T1000 (cell line): ENCODE results near the gene NCKAP5L.
"Not testable (repeated sequence)": the region's sequence is repeated elsewhere in the genome, so short reads cannot be mapped to it uniquely, and the experiment has no call there.

Experiments used
- DNase-seq: peaks from one replicate; lab custom pipeline; 2025; ENCODE audit warnings: mixed read lengths; lab: John Stamatoyannopoulos, UW

NCKAP5L gene

DNA sequence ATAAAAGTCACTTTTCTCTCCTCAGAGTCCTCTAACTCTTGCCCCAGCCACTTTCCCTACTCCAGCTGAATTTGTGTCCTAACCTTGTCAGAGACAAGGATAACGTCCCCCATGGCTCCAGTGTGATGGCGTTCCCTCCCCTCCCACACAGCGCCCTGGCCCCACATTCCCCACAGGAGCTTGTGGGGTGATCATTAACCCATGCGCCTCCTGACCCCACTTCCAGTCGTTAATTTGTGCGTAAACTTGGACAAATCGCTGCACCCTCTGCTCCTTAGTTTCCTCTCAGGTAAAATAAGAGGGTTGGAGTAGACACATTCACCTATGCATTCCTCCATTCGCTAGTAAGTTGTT, 37.5 kb upstream of the NCKAP5L start:
- DNase-seq, result no peak

DNA sequence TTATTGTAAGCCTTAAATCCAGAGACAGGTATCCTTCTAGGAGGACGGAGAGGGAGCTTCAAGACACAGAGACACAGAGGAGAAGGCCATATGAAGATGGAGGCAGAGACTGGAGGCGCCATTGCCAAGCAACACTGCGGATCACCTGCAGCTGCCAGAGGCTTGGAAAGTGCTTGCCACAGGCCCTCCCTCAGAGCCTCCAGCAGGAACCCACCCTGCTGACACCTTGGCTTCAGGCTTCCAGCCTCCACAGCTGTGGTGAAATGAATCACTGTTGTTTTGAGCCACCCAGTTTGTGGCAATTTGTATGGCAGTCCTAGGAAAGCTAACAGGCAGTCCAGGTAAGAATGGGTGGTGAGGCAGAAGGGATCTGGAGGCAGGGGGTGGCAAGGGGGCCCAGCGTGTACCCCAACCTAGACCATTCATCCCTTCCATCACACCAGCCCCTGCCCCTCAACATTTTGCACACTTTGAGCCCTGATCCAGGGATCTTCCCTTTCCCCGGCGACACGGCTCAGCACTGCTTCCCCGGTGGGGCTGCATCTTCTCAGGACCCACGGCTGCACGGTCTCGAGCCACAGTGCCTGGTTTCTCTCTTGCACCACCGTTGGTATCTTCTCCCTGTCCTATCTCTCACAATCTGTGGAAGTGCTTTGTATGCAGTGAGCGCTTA, 37.0 kb upstream of the NCKAP5L start:
- no peak for DNase-seq

DNA sequence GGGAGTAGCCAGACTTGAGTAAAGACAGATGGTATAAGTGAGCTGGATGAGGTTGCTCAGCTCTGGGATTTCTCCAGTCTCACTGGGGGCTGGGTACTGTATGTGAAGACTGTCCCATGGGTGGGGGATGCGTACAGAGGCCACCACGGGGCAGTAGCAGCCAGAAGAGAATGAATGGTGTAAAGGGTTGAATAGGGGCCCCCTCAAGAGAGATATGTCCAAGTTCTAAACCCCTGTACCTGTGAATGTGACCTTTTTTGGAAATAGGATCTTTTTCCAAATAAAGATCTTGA, 36.5 kb upstream of the NCKAP5L start:
- DNase-seq, result no peak

DNA sequence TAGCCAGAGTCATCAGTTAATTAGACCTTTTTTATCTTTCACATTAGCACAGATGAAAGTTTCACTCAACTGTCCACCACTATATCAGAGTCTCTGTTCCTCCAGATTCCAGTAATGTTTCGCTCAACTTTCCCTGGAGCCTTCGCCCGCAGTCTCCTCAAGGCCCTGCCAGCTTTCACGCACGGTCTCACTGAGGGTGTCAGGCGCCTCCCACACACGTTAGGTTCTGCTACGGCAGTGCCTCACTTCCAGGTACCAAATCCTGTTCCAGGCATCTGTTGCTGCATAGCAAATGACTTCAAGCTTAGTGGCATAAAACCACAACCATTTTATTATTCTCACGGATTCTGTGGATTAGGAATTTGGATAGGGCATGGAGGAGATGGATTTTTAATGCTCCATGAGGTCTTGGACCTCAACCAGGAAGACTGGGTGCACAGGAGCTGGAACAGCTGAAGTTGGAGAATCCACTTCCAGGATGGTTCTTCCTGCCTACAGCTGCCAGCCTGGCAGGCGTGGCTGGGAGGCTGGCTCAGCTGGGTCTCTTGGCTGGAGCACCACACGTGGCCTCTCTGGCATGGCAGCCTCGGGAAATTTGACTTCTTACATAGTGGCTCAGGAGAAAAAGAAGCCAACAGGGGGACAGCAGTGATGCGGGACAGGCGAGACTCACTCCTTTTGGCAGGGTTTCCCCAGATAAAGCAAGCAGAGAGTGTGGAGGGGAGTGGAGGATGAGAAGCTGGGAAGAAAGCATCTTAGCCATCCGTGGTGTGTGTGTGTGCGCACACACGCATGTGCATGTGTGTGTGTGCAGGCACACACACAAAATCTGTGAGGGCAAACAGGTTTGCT, 36.0 kb upstream of the NCKAP5L start:
- DNase-seq, result no peak

DNA sequence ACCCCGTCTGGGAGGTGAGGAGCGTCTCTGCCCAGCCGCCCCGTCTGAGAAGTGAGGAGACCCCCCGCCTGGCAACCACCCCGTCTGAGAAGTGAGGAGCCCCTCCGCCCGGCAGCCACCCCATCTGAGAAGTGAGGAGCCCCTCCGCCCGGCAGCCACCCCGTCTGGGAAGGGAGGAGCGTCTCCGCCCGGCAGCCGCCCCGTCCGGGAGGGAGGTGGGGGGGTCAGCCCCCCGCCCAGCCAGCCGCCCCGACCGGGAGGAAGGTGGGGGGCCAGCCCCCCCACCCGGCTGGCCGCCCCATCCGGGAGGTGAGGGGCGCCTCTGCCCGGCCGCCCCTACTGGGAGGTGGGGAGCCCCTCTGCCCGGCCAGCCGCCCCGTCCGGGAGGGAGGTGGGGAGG, 32.7 kb upstream of the NCKAP5L start:
- not testable (repeated sequence) for DNase-seq

DNA sequence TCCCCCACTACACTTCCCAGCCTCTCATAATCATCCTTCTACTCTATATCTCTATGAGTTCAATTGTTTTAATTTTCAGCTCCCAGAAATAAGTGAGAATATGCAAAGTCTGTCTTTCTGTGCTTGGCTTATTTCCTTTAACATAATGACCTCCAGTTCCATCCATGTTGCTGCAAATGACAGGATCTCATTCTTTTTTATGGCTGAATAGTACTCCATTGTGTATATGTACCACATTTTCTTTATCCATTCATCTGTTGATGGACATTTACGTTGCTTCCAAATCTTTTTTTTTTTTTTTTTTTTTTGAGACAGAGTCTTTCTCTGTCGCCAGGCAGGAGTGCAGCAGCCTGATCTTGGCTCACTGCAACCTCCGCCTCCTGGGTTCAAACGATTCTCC, 27.7 kb upstream of the NCKAP5L start:
- not testable (repeated sequence) for DNase-seq

DNA sequence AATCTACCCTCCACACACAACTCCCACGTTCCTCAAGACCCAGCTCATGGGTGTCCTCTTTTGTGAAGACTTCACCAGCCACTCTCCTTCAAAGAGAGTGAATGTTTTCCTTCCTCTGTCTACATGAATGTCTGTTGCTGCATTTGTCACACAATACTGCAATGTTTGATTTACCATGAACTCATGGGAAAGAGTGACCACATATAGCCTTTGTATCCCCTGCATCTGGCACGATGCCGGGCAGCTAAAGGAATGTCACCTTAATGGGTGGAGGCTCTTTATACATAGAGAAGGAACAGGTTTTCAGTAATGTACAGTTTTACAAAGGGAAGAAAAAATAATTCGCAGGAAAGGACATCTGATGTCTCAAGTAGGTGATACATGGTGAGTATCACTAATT, 26.8 kb upstream of the NCKAP5L start:
- DNase-seq, result no peak

DNA sequence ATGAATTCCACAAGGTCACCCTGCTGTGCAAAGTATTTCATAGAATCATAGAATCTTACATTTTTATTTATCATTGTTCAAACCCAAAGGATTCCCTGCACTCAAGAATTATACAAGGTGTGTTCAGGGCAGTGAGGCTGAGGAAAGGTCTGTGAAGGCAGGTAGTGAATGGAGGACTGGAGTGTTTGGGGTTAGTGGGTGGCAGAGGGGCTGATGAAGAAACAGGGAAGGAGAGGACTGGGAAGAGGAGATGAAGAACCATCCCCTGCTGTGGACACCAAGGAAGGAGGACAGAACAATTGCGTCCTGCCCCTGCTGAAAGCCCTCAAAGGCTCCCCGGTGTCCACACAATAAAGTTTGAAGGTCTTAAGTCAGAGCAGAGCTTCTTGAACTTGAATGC, 25.5 kb upstream of the NCKAP5L start:
- no peak for DNase-seq

DNA sequence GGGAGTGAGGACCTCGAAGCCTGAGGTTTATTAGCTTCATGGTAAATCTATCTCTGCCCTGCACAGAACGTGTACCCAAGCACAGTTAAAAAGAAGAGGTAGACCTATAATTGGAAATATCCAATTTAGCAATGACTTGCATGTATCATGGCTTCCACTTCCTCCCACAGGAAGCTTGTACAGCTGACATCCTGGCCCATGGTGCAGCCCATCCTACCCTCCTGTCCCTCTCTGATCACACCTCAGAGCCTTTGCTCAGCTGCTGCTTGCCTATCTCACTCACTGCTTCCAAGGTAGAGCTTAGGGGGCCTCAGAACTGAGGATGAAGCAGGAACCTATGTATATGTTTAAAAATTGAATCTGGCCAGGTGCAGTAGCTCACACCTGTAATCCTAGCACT, 18.9 kb upstream of the NCKAP5L start:
- no peak for DNase-seq

DNA sequence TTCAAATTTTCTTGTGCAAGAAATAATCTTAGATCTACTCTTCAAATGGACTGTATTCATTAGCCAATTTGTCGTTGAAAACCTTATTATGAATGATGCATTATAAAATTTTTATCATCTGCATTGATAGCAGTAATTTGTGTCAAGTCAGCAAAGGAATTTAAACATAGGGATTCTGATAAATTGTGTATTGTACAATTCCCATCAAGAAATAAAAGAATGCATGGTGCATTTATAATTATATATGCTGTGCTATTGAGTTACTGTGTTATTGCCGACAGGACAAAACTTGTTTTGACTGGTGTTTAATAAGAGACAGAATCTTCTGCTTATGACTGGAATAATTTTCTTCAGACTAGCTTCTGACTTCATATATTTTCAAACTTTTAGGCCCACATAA, 17.8 kb upstream of the NCKAP5L start:
- no peak for DNase-seq

DNA sequence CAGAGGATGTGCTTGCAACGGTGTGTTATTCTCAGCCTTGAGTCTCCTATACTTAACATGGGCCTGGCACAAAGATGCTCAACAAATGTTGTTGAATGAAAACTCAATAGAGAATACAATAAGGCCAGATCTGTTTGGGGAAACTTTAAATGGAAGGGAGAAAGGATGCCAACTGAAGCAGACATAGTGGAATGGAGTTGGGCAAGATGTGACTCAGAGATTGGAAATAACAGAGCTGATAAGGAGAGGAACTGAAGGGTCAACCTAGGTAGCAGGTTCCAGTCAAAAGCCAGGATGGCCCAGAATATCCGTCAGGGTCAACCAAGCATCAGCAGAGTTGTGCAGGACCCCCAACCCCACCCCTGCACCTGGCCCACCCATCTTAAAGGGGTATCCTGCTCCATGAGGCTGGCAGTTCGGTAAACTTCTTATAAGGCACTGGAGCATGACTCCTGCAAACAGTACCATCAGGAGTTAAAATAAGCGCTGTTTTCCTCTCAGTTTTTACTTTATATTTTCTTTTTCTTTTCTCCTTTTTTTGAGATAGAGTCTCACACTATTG, 15.7 kb upstream of the NCKAP5L start:
- DNase-seq, result no peak

DNA sequence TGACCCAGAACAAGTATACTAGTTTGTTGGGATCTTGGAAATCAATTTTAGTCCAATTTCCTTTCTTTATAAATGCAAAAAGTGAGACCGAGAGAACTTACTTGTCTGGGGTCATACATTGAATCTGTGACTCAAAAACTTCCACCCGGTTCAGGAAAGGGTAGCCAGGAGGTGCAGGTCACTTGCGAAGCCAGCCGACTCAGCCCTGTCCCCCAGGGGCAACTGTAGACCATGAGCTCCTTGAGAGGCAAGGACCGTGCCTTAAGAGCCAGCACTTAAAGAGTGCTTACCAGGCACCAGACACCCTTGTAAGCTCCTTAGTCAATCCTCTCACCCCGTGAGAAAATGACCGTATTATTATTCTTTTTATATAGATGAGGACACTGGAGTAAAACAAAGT, 15.2 kb upstream of the NCKAP5L start:
- DNase-seq, result no peak

DNA sequence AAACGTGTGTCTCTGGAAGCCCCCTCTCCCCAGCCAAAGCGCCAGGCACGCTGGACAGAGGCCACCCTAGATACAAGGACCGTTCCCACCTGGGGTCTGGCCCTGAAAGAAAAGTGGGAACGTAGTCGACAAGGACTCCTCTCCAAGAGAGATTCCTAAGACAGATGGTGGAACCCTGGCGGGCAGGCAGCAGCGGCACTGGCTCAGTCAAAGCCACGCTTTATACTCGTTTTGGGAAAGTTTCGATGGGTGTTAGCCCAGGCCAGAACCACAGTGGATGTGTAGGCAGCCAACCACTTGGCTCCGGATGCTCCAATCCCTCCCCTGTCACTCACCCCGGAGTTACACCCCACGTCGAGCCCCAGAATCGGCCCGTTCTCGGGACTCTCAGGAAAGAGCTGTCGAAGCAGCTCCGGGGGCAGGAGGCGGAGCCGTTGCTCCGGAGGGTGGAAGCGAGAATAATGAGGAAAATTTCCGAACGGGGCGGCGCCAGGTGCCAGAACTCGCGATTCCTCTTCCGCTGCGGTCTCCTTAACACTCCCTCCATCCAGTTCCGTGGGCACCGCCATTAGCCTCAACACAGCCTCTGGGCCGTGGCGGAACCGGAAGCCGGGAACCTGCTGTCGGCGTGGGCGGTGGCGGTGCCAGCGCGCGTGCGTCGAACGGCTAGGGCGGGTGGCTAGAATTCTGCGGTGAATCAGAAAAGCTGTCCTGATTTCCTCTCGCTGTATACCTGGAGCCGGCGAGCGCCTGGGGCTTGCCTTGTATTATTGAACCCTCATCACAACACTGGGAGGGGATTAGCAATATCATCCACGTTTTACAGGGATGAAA, 14.5 kb upstream of the NCKAP5L start, which contains the start of gene BCDIN3D:
BCDIN3D (minus strand) TSS at position 588 of the 834 bp plus-strand sequence; CDS start at position 569, 19 bp downstream.
- DNase-seq, result peak; percentile 89

DNA sequence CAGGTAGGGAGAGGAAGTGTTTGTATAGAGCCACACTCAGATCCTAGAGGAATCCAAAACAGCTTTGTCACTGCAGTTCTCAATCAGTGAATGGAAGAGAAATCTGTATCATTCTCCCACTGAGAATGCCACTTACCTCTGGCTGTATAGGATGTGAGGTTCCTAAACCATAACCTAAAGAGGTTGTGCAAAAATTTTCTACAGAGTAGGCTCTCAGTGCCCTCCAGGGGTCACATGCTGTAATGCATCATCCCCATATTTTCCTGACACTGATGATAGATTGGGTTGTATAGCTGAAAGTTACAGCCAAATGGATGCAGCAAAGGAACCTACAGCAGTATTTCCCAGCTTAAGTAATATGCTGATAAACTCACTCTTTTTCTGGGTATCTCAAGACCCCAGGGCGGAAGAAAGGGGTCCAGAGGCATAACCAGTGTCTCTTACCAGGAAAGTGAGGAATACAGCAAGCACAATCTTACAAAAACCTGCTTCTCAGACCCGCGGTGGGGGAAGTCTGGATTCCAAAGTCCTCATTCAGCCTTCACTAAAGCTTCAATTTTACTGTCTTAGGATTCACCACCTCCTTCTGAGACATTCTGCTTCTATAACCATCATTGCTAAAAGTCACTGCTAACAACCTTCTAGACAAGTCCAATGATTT, 10.9 kb upstream of the NCKAP5L start:
- DNase-seq, result no peak

DNA sequence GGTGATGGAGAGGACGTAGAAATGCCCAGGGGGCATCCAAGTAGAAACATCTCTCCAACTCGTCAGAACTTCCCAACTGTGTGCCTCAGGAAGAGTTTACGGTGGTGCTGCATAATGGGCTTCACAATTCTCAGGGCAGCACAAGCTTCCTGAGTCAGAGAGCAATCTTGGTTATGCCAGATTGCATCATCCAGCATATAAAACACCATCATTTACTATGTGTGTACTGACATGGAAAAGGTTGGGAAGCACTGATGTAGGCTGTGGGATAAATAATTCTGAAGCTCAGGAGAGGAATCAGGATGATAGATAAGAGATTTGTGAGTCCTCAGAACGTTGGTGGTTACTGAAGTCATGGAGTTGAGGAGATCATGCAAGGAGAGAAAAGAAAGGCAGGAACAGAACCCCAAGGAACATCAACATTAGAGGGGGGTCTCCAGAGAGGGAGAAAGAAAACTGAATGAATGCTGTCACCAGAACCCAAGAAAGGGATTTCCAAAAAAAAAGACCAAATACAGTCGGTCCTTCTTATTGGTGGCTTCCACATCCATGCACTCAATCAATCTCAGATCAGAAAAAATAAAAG, 4.7 kb upstream of the NCKAP5L start:
- DNase-seq, result no peak

DNA sequence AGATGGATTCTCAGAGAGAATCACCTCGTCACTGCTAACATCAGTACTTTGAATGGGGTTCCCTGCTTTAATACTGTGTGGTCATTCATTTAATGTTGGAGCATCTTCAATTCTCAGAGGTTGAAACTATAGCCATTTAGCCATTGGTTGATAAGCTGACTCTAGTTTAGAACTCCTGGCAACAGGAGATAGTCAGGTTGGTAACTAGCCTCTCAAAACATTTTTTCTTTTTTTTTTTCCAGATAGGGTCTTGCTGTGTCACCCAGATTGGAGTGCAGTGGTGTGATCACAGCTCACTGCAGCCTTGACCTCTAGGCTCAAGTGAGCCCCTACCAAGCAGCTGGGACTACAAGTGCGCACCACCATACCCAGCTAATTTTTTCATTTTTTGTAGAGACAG, 3.5 kb upstream of the NCKAP5L start:
- no peak for DNase-seq

DNA sequence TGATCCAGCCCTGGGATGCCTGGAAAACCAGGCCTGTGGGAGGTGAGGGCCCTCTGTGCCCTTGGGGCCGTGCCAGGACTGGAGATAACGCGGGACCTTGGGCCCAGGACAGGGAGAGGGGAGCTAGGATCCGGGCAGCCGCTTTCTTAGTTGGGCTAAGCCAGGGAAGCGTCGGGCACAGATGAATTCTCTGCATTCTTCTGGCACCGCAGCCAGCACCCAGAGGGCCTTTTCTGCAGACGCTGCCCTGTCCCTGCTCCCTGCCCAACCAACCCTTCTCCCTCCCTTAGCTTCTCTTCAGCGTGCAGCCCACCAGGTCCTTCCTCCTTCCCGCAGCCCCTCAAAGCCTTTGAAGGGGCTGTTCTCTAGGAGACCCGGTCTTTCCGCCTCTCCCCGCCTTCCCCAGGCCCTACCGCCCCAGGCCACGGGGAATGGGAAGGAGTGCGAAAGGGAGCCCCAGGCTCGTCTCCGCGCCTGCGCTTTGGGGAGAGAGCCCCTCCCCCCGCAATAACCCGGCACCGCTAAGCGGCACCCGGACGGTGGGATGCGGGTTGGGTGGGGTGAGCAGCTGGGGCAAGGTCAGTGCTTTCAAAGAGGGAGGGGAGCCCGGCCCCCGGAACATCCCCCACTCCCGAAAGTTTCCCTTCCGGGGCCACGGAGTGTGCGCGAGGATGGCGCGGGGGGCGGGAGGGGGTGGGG, 663 bp downstream of the NCKAP5L start:
- no peak for DNase-seq

DNA sequence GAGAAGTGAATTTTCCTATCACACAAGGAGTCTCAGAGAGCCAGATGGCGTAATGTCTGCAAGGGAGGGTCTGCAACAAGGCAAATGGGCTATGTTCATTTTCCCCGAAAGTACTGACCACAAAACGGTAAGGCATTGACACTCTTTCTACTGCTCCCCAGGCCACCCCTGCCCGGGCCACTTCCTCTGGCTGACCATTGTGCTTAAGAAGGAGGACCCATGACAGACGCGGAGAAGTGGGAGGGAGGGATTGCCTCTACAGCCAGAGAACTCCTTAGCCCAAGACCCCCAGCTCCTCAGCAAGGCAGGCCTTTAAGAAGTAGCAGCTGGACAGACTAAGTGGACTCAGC, 1.2 kb downstream of the NCKAP5L start:
- no peak for DNase-seq

DNA sequence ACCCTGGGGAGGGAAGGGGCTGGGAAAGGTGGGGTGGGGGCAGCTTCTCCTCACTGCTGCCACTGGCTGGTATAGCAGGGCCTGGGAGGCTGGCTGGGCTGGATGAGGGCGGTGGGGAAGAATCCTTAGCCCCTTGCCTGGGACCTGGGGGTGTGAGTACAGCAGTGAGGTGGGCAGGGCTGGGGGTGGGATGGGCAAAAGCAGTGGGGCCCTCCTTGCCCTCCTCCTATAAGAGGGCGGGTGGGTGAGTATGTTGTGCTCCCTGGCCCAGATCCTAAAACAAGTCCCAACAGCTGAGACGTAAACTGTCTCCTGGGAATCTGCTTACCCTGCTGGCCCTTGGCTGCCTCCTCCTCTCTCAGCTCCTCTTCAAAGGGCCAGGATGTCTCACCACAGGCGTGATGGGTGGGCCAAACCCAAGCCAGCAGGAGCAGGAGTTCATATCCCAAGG, 2.2 kb downstream of the NCKAP5L start:
- DNase-seq, result no peak

DNA sequence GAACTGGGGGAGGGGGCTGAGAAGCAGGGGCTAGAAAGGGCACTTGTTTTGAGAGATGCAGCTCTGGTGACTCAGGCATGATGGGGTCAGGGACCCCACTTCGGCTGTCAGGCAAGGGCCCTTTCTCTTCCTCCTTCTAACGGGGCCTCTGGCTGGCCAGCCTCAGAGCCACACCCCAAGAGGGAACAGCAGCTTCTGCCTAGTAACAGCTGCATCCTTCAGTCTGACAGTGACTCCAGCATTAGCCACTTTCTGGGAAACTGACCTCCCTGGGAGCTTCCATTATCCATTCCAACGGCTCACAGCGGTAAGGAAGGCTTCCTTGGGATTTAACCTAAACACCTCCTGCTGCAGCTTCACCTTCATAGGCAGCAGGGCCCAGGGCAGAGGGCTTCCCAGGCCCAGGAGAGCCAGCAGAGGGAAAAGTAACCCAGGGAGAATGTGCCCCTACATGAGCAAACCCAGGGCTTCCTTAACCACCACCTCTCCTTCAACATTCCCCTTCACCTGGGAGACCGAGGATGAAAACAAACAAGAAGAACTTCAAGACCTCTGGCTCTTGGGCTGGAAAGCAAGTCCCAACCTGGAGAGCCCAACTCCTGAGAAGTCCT, 2.7 kb downstream of the NCKAP5L start:
- no peak for DNase-seq

DNA sequence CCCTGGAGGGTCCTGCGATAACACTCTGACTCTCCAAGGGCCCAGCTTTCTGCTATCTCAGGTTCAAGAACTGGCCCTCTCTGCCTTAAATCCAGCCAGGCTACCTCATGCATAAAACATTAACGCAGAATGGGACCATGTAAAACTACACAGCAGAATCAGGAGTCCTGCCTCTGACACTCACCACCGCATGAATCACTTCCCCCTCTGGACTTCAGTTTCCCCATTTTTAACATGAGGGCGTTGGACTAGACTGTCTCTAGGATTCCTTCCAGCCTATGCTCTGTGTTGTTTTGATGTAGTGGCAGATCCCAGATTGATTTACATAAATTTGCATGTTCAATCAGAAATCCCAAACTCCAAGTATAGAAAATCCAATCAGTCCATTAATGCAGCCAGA, 3.3 kb downstream of the NCKAP5L start:
- no peak for DNase-seq
